GM18498 (cell line): ENCODE measurements around the gene CHRNG.
"Not testable (repeated sequence)": the region's sequence is repeated elsewhere in the genome, so short reads cannot be mapped to it uniquely, and the experiment has no call there.

ENCODE experiments used
- ATAC-seq: cut with Tn5 transposase; IDR thresholded peaks from one replicate; pipeline ENCODE4 v1.9.1; 2021; ENCODE audit warnings: mild to moderate bottlenecking, moderate library complexity; ENCODE audit not compliant: unreplicated experiment

The CHRNG gene

DNA sequence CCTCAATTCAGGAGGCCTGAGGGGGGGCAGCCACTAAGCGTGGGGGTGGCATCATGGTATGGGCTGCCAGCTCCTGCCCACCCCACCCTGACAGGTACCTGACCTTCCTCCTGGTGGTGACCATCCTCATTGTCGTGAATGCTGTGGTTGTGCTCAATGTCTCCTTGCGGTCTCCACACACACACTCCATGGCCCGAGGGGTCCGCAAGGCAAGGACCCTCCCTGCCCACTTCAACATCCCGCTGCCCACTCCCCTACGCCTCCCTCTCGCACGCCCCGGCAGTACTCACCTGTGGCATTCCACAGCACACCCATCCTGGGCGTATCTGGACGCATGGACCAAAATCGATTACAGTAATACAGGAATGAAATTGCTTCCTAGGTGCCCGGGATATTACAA lies 4.0 kb downstream of the CHRNG start:
- no peak for ATAC-seq

DNA sequence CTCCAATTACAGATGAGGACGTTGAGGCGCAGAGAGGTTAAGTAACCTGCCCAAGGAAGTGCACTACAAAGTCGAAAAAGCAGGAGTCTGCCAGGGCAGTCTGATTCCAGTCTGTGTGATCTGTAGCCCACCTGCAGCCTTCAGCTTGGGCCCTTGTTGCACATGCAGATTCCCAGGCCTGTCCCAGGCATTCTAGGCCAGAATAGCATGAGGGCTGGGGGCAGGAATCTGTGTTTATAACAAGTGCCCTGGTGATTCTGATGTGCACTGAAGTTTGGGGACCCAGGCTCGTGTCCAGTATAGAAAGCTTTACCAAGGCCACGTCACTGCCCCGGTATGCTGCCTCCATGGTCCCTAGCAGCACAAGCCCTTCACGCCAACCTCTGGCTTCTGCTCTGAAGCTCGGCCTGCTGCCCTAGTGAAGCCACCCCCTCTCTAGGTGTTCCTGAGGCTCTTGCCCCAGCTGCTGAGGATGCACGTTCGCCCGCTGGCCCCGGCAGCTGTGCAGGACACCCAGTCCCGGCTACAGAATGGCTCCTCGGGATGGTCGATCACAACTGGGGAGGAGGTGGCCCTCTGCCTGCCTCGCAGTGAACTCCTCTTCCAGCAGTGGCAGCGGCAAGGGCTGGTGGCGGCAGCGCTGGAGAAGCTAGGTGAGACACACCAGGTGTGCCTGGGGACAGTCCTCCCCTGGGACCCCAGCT lies 4.6 kb downstream of the CHRNG start:
- ATAC-seq = no peak

DNA sequence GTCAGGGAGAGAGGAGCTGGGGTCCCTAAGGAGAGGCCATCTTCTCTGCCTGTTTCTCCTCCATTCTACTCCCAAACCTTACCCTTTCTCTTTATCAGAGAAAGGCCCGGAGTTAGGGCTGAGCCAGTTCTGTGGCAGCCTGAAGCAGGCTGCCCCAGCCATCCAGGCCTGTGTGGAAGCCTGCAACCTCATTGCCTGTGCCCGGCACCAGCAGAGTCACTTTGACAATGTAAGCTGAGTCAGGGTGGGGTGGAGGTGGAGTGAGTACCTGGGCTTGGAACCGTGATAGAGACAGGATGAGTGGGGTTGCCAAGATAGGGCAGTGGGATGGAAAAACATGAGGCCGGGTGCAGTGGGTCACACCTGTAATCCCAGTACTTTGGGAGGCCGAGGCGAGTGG lies 5.2 kb downstream of the CHRNG start:
- no peak for ATAC-seq

DNA sequence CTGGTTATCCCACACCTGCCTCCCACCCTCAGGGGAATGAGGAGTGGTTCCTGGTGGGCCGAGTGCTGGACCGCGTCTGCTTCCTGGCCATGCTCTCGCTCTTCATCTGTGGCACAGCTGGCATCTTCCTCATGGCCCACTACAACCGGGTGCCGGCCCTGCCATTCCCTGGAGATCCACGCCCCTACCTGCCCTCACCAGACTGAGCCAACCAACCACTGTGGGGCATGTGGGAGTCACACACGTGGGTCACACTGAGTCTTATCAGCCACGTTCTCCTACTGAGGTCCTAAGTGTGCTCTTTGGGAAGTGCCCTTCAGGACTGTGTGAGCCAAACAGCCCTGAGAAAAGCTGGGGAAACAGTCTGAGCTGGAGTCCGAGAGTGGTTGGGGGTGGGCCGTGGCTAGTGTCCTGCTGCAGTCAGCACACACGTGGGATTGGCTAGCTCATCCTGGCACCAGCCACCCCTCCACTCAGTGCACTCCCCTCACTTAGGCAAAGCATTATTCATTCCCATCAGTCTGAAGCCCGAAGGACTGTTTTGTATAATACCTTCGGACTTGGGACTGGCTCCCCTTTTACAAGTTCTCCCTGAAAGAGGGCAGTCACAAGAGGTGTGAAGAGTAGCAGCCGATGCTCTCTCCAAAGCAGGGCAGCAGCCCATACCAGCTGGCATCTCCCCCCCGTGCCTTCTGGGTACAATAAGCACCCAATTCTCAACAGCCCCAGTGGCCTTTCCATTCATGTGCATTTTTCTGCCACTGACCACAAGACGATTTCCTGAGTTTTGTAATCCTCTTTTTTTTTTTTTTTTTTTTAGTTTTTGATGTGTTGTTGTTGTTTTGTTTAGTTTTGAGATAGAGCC lies 6.3 kb downstream of the CHRNG start:
- no peak for ATAC-seq

DNA sequence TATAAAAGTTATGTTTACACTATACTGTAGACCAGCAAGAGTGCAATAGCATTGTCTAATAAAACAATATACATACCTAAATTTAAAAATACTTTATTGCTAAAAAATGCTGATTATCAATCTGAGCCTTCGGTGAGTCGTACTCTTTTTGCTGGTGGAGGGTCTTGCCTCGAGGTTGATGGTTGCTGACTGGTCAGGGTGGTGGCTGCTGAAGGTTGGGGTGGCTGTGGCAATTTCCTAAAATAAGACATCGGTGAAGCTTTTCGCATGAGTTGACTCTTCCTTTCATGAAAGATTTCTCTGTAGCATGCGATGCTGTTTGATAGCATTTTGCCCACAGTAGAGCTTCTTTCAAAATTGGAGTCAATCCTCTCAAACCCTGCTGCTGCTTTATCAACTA lies 8.5 kb downstream of the CHRNG start:
- no peak for ATAC-seq

DNA sequence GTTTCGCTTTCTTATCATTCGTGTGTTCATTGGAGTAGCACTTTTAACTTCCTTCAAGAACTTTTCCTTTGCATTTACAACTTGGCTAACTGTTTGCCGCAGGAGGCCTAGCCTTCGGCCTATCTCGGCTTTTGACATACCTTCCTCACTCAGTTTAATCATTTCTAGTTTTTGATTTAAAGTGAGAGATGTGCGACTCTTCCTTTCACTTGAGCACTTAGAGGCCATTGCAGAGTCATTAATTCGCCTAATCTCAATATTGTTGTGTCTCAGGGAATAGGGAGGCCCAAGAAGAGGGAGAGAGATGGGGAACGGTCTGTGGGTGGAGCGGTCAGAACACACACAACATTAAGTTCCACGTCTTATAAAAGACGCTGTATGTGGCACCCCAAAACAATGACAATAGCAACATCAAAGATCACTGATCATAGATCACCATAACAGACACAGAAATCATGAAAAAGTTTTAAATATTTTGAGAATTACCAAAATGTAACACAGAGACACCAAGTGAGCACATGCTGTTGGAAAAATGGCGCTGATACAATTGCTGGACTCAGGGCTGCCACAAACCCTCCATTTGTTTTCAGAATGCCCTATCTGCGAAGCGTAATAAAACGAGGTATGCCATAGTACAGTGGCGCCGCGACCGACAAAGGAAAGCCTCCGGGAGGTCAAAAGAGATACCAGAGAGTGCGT lies 10.3 kb downstream of the CHRNG start:
- ATAC-seq = no peak

DNA sequence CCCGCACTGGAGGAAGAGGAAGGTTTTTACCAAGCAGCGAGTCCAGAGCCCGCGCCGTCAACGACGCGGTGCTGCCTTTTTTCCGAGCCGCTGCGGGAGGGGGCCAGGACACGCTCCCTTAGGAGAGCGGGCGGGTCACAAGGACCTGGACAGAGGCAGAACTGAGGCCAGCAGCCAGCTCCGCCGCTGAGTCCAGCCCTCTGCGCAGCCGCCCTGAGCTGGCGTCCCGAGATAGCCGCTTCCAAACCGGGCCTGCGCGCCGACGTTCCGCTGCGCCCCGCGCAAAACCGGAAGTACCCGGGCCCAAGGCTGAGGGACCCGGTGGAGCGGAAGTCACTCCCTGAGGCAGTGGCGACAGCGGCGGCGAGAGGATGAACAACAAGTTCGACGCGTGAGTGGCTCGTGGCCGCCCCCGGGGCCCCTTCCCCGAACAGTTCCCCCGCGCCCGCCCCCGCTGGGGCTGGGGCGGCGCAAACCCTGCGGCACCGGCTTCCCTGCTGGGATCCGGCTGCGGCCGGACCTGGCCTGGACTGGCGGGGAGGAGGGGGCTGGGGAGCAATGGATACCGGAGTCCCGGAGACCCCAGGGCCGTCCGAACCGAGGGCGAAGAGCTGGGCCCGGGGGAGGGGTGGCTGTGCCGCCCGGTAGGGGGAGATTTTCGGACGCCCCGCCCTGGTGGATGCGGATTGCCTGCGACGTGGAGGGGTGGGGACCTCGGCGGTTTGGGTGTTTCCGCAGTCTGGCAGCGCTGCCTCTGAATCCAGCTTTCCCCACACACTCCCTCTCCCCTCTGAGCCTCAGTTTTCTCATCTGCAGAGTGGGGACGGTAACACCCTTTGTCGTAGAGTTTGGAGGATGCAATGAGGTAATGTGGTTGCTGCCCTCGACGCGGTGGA lies 11.1 kb downstream of the CHRNG start, which contains the start of the genes EIF4E2 and TIGD1:
EIF4E2 (plus strand) TSS at position 336 of the 896 bp plus-strand sequence; CDS start at position 372, 36 bp downstream.
TIGD1 (minus strand) TSS at position 204 of the 896 bp plus-strand sequence. CDS start 675 bp downstream, outside the sequence.
- ATAC-seq = peak; percentile 94

DNA sequence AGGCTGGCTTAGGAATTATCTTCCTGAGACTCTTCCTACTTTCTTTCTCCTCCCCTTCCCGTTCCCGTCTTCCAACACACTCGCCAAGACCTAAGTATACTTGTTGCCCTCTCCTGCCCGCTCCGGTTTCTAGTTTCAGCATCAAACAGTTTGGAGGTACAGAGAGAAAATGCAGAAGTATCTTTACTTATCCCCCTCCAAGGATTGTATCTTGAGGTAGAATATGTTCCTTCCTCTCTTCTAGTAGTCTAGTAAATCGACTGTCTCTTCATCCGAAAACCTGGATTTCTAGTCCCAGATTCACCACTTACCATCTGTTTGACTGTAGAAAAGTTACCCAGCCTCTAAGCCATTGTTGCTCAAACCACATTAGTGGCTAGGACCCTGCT lies 11.8 kb downstream of the CHRNG start:
- no peak for ATAC-seq

DNA sequence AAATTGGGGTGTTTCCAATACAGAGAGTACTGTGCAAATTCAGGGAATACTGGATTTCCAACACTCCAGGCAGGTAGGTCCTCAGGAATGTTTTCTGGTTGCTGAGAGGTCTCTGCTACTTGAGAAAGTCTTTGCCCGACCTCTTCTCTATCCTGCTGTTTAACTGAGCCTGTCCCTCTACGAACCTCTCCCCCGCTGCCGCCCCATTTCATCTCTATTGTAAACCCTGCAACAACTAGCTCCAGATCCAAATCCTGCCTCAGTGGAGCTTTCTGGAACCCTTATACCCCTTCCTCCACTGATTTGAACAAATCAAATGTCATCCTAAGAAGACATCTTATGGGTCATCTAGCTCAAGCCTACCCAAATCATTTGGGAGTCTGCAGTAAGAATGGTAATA lies 12.3 kb downstream of the CHRNG start:
- no peak for ATAC-seq

DNA sequence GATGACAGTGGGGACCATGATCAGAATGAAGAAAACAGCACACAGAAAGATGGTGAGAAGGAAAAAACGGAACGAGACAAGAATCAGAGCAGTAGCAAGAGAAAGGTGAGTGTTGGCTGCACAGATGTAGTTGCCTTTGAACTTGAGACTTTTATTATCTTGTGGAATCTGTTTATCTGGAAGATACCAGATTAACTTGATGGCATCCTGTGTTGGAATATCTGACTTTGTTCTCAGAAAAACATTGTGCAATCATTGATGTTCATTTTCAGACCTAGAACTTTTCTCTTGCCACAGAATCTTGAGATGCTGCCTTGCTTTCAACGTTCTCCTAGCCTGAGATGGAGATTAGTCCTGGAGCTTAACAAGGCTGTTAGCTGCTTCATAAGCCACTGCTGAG lies 16.9 kb downstream of the CHRNG start:
- no peak for ATAC-seq

DNA sequence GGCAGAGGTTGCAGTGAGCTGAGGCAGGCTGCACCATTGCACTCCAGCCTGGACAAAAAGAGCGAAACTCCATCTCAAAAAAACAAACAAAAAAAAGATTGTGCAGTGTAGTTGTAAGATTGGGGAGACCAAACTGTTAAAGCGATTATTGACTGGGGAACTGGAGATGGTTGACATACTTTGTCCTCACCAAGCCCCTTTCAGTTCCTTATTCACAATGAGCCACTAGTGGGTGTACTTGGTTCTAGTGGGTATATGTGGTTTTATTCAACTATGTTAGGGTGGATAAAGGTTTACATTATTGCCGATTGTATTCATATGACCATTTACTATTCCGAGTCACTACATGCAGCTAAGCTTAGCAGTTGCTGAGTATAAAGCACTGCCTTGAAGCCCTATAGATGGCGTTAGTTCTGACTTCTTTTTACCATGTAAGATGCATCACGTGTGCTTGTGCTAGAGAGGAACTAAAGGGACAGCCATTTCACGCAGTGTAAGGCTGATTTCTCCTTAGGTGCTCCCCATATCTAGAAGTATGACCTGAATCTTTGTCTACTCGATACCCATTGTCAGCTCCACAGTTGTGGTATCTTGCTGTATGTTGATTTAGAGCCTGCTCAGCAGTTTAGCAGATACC lies 23.1 kb downstream of the CHRNG start:
- no peak for ATAC-seq

DNA sequence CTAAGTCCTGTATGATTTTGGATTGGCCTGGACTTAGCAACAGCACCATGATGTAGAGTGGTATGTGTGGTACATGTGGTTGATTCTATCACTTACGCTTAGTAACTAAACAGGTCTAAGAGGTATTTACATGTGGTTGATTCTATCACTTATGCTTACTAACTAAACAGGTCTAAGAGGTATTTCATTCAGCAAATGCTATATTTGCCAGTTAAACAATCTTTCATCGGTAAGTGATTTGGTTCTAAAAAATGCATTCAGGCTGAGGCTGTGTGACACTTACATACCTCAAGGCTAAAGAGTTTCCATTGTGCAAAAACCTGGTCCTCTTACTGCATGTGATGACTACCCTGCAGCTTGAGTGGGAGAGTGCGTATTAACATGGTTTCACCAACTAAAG lies 24.1 kb downstream of the CHRNG start:
- ATAC-seq = no peak

DNA sequence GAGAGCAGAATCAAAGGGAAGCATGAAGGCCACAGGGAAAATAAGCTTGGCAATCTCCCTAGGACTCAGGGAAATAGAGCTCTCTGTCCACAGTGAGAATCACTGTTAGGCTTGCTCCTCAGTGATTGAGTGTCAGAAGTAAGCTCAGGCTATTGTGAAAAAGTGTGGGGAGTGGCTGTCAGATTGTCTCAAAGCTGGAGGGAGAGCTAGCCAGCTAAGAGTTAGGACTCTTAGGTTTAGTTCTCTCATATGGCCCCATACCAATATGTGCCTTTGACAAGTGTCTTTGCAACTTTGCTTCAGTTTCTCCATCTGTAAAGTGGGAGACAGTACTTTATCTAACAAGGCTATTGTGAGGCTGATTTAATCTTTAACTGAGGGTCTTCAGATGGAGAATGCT lies 28.2 kb downstream of the CHRNG start:
- no peak for ATAC-seq

DNA sequence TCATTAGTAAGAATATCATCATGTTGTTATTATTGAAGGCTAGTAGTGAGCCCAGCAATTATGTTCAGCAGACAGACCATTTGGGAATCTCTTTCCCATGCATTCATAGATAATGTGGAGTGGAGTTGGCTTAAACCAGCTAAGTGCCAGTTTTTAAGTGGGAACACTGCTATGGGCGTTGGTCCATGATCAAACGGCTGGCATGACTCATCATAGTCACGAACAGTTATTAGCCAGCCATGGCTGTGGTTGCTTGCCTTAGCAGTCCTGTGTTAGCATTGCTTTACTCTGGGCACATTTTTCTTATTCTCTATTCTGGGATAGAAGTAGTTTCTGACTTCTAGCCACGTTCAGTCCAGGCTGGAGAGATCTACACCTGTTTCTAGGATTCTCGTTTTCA lies 28.7 kb downstream of the CHRNG start:
- no peak for ATAC-seq

DNA sequence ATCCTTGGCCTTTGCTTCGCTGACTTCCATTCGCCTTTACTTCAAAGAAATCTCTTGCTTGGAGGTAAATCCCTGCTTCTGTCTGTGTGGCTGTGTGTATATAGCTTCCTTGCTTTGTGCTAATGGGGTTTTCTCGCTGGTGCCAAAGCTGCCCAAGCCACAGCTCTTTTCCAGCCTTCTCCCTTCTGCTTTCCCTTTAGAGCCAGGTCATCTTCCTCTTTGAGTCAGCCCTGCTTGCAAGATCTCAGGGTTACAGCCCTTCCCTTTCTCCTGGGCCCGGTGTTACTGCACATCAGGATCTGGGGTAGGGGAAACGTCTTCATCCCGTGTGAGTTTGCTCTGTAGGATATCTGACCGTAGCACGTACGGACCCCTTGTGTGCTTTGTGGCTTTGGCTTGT lies 30.0 kb downstream of the CHRNG start:
- ATAC-seq = no peak

DNA sequence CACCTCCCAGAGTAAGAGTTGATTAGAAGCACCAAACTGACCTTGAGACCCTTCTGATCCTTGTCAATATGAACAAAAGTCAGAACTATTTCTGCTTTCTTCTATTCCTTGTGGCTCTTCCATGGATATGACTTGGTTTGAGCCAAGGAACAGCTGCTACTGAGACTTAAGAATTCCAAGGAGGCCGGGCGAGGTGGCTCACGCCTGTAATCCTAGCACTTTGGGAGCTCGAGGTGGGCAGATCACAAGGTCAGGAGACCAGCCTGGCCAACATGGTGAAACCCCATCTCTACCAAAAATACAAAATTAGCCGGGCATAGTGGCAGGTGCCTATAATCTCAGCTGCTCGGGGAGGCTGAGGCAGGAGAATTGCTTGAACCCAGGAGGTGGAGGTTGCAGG lies 31.0 kb downstream of the CHRNG start:
- ATAC-seq = not testable (repeated sequence)

DNA sequence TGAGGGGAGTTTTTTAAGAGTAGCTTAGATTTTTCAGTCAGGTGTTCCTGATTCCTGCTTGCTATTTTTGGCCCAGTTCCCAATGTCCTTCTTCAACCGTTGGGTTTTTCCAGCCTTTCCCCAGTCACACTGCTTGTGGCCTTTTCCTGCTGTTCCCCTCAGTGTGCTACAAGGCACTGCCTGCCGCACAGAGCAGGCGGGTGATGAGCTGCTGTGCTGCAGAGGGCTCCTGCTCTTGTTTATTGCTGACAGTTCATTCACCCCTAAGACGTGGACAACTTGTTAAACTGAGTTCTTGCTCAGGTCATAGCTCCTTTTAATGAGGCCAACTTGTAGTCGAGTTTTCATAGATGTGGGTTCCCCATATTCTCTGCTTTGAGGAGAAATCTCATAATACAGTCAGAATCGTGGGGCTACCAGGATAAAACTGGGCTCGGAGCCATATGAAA lies 31.6 kb downstream of the CHRNG start:
- no peak for ATAC-seq

DNA sequence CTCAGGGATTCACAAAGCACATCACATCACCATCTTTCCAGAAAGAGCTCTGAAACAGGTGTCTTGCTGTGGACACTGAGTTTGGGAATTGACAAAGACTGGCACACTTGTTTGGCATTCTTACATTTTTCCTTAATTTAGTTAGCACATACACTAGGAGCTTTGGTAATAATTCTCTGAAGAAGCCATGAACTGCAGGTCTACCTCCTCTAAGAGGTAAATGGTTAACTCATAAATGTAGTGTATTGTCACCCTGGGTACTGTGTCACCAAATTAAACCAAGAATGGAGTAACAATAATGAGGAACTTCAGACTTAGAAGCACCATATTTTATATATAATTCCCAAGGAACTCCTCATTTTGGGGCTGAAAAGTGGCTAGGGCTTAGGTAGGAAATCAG lies 33.5 kb downstream of the CHRNG start:
- ATAC-seq = no peak

DNA sequence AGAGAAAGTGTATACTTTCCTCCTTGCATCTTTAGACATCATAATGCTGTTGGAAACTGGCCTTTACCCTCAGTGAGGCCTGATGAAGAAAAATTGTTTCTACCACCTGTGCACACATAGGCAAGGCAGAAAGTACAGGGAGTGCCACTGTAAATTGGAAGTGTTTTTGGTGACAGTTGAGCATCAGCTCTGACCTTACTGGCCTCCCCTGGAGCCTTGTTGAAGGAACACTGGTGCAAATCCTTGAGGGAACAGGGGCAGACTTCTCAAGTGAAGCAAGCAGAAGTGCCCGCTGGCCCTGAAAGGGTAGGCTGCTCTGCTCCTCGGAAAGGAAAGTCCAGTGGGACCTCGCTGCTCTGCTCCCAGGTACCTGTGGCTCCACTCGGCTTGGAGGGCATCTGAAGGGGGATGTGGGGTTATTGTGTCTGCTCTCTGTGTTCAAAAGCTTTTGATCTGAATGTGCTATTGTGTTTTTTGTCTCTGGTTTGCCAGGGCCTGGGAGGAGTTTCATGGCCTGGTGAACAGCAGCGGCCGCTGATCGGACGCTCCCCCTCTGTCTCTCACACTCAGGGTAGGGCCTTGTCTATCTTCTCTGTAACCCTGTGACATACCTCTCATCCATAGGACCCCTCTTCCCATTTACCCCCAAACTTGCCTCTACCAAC lies 34.4 kb downstream of the CHRNG start:
- ATAC-seq = no peak
